GM18499 (cell line): ENCODE results near the gene KCNJ2.

Experiments
- ATAC-seq: cut with Tn5 transposase; IDR thresholded peaks from one replicate; pipeline ENCODE4 v1.9.1; 2021; ENCODE audit warnings: moderate number of reproducible peaks; ENCODE audit not compliant: insufficient read depth, unreplicated experiment

Gene KCNJ2

GRCh38 chr17:70158180-70158579 lies 11.2 kb upstream of the KCNJ2 start:
- ATAC-seq, result no peak

DNA sequence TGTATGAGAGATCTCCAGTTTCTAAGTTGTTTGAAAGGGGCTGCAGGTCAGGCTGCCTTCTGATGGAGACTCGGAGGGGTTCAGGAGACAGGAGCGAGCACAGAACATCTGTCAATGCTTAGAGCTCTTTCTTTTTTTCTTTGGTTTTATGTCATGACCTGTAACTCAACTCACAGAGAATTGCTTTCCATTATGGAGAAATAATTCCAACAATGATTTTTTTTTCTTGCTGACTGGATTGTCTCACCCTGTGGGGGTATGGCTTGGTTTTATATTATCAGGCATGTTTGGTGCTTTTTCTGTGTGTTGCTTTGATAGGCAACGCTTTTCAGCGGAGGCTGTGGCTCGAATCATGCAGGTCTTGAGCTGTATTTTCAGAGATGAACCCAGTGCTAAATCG lies 10.7 kb upstream of the KCNJ2 start:
- ATAC-seq, result no peak

DNA sequence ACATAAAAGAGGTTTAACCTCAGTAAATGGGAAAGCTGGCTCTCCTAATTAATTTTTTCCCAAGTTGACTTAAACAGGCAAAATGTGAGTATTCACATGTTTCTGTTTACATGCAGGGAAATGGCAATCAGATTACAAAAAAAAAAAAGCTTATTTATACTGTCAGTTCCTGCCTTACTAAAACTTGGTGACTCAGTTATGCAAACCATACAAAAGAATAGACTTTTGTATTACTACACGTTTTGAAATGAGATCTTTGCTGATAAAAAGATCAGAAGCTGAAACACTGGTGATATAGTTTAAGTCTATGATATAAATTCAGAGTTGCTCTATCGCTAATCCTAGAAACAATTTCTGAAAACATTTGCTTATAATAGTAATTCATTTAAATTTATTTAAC lies 9.4 kb upstream of the KCNJ2 start:
- ATAC-seq, result no peak

GRCh38 chr17:70161519-70161918 lies 7.8 kb upstream of the KCNJ2 start:
- no peak for ATAC-seq

- ATAC-seq, result no peak
Measured at GRCh38 chr17:70165383-70165782, 3.9 kb upstream of the KCNJ2 start.

- no peak for ATAC-seq
Measured at GRCh38 chr17:70166615-70167014, 2.7 kb upstream of the KCNJ2 start.

- peak; percentile 14 for ATAC-seq
Measured at GRCh38 chr17:70168044-70168976, 1.0 kb upstream of the KCNJ2 start.

GRCh38 chr17:70169709-70170597 lies 621 bp downstream of the KCNJ2 start:
- ATAC-seq, result no peak

DNA sequence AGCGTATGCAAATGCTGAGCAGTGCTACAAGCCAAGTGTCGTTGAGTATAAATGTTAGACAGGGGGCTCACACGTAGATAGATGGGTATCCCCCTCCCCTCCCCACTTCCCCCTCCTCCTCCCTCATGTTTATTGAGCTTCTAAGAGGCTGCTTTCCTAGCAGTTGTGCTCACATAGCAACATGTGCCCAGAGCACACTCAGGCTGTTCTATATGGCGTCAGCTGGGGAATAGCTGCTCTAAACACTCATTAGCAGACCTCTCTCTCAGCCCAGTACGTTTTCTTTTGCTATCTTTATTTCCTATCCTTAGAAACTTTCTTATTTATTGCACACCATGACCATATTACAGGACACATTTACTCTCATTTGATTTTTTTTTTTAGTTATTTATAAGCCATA lies 1.8 kb downstream of the KCNJ2 start:
- ATAC-seq, result no peak

- ATAC-seq, result no peak
Measured at GRCh38 chr17:70172449-70172848, 3.1 kb downstream of the KCNJ2 start.

DNA sequence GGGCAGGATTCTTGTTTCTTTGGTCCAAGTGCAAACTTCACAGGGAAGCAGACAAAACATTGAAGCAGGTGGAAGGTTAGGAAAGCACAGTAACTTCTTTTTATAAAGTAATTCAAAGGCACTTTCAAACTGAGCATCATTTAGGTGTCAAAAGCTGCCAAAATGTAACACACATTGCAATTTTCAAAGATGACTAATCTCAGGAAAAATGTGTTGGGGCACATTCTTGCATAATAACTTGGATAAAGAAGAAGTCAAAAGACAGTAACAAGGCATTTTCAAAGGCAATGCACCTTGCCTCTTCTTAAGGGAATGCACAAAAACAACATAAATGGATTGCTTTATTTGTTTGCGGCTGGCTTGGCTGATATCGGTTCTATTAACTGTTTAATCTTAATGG lies 3.6 kb downstream of the KCNJ2 start:
- ATAC-seq, result no peak

GRCh38 chr17:70173681-70174080 lies 4.3 kb downstream of the KCNJ2 start:
- no peak for ATAC-seq

DNA sequence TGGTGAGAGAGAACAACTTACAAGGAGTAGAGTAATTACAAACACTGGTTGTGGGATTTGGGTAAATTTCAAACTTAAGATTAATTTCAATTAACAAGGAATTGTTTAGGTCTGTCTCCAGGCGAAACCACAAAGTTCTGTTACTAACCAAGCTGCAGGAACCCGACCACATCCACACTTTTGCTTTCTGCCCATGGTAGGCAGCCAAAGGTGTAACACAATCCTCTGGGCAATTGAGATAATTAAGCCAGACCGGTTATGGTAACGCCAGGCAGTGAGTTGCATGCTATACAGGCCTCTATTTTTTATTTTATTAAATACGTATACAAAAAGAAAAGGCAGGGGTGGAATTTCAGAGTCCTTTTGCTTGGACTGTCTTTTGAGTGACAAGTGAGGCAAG lies 12.0 kb downstream of the KCNJ2 start:
- no peak for ATAC-seq

- no peak for ATAC-seq
Measured at GRCh38 chr17:70181866-70182265, 12.5 kb downstream of the KCNJ2 start.

DNA sequence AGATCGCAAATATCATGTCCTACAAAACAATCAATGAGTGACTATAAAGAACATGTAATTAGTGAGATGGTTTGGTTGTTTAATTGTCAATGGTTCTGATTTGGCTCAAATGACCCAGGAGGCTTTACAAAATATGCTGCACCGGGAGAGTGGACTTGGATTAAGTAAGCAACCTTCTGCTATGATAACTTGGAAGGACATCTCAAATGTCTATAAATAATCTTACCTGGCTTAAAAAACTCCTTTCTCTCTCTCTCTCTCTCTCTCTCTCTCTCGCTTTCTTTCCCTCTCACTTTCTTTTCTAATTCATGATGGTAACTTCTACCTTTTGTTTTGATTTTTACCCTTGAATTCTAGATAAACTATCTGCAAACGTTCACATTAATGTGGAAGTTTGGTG lies 14.2 kb downstream of the KCNJ2 start:
- no peak for ATAC-seq

GRCh38 chr17:70184207-70184606 lies 14.9 kb downstream of the KCNJ2 start:
- ATAC-seq, result no peak

GRCh38 chr17:70184770-70185169 lies 15.4 kb downstream of the KCNJ2 start:
- no peak for ATAC-seq

- no peak for ATAC-seq
Measured at GRCh38 chr17:70185285-70185684, 16.0 kb downstream of the KCNJ2 start.

- no peak for ATAC-seq
Measured at GRCh38 chr17:70187383-70187782, 18.1 kb downstream of the KCNJ2 start.

DNA sequence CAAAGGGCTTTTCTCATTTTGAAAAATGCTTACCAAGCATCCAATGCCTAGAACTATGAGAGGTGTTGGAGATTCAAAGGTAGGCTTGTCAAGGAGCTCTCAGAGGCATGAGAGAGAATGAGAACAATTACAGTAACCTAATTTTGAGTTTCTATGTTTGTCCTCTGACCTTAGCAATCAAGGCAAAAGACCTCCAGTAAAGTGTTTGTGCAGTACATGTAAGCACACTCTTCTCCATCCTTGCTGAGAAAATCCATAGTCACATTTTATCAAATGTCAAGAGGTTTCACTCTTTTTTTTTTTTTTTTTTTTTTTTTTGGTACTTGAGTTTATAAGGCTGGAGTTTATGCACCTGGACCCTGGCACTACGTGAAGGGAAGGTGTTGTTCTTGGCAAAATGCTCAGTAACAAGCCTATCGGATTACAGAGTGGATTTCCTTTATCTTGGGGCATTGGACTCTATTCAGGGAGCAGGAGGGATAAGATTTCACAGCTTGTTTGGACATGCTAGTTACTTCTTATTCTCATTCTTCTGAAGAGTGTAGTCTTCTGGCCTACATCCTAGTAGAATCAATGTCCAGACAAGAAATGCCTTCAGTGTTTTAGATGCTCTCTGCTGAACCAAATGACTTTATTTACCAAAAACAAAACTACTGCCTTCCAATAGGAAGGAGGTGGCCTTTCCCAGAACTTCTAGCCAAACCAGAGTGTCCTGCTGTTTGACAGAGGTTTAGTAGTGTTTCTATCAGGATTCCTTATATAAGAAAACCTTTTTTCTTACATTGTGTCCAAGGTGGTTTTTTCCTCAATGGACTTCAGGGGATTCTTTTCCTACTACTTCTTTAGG lies 21.9 kb downstream of the KCNJ2 start:
- no peak for ATAC-seq
